Hematopoietic multipotent progenitor cell treated with erythropoietin and hydrocortisone succinate and interleukin-3 and kit ligand, for 6 days (in vitro differentiated cells): ENCODE data around the gene RBP4.

Experiments used
- DNase-seq: peaks from one replicate; pipeline ENCODE4 v3.0.0-alpha.2; 2015

Gene RBP4

DNA sequence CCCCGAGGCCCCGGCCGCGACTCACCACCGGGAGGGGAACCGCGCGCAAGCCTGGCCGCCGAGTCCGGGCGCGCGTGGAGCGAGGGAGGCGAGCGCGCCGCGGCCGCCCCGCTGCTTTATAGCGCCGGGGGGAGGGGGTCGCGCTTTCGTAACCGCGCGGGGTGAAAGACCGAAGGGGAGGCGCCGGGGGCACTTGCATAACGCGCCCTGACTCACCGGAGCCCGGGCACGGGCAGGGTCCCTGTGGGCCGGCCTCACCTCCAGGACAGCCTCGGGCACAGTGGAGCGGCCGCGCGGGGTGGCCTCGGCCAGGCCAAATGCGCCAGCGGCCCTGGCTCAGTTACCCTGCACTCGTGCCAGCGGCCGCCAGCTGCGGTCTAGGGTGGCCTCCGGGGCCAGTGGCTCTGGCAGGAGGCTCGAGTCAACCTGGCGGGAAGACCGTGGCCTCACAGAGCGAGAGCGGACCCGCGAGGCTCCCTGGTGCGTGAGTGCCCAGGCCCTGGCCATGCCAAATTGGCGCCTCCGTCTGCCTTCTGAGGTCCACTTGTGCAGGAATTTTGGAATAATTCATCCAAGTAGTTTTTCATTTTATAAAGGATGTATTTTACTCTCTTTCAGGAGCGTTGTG, at the start of gene RBP4:
Gene RBP4 (minus strand): TSS at position 90 of the 628 bp plus-strand sequence. CDS start 207 bp downstream, outside the sequence.
- no peak for DNase-seq

DNA sequence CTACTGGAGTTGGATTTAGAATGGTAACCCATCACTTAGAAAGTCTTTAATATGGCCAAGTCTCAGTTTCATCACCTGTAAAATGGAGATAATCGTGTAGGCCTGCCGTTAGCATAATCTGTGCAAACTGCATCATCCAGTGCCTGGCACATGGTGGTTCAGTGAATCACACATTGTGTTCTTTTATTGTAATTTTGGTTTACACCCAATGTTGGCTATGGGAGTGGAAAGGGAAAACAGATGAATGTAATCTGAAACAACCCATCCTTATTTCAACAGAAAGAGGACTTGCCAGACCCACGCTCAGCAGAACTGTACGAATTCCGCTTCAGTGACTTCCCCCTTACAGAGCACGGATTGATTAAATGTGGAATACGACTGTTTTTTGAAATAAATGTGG, 38.8 kb upstream of the RBP4 start:
- no peak for DNase-seq

DNA sequence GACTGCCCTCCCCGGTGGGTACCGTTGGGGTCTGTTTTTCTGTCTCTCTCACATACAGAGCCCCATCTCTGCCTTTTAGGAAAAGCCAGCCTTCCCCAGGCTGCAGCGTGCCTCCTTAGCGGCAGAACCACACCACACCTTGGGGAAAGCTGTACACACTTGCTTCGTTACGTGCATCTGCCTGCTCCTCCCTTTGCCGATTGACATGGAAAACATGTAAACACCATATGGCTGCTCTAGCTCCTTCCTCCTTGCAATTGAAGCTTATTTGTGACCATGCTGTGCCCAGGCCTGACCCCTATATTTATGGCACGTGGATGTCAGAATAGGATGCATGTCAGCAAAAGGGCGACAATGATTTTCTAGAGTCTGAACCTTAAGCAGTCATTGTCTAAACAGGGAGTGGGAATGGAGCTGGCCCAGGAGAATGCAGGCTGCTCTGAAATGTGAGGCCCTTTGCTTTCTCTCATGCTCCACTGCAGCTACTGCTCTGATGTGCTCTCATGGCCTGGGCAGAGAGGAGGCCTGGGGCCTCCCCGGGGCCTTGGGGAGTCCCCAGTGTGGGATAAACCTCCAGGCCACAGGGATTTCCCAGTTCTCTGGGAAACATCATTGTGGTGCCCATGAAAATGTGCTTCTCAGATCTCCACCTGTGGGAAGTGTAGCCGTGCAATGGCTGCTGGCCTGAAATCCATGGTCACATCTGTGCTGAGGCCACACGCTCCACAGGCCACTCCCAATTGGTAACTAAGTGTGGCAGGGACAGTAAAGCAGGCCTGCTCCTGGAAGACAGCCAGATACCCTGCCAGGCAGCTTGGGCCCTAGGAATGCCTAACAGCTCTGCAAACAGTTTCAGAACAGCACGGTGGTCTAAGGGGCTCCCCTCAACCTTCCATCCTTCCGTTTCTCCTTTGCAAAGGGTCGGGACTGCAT, 29.9 kb upstream of the RBP4 start:
- no peak for DNase-seq

DNA sequence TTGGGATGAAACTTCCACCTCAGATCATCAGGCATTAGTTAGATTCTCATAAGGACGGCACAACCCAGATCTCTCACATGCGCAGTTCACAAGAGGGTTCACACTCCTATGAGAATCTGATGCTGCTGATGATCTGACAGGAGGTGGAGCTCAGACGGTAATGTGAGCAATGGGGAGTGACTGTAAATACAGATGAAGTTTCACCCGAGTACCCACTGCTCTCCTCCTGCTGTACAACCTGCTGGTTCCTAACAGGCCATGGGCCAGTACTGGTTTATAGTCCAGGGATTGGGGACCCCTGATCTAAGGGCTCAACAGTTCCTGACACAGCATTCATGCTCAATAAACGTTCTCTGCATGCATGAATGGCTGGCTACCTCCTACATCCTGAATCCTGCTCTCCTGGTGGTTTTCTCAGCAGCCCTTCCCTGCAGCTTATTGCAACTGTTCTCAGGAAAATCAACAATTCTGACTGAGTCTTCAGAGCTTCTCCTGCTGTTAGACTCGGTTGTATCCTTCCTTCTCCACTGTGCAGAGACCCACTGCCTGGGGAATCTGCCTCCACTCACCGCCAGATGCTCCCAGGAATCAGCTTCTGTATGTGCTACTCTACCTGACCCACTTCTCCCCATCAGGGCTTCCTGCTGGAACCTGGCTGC, 28.7 kb upstream of the RBP4 start:
- DNase-seq, result no peak

DNA sequence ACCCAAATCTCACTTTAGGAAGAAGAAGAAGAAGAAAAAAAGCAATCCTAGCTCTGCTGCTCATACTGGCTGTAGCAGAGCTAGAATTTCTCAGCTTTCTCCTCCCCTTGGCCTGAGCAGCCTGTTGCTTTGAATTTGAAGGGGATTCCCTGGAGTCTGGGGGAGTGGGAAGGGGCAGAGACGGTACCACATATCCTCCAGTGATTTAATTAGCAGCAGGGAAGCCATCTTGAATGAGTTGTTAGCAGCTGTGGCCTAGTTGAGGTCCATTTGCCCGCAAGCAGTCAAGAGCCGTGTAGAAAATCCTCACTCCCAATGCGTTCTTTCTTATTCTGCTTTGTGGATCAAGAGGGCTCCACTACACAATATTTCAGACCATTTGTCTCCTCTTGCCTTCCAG, 27.8 kb upstream of the RBP4 start:
- no peak for DNase-seq

DNA sequence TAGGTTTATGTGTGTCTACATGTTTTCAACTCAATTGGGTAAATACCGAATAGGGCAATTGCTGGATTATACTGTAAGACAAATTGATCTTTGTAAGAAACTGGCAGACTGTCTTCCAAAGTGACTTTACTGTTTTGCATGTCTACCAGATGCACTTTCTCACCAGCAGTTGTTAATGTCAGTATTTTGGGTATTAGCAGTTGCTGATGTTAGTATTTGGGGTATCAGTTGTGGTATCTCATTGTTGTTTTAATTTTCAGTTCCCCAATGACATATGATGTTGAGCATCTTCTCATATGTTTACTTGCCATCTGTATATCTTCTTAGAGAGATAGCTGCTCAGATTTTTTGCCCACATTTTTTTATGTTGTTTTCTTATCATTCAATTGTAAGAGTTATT, 21.9 kb upstream of the RBP4 start:
- no peak for DNase-seq

DNA sequence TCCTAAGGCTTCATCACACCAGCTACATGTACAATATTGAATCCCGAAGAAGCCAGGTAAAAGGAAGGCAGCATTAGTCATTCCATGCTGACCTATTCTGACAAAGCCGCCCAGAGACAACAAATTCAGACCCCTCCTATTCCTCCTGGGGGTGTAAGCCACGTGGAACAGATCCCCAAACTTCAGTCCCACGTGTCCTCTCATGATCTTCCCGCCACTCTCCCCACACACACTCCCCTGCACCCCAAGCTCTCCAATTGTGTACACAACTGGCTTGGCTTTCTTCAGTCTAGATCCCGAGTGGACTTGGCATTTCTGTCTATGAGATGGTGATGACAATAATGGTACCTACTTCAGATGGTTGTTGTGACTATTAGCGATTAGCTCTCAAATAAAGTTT, 19.9 kb upstream of the RBP4 start:
- DNase-seq, result no peak

DNA sequence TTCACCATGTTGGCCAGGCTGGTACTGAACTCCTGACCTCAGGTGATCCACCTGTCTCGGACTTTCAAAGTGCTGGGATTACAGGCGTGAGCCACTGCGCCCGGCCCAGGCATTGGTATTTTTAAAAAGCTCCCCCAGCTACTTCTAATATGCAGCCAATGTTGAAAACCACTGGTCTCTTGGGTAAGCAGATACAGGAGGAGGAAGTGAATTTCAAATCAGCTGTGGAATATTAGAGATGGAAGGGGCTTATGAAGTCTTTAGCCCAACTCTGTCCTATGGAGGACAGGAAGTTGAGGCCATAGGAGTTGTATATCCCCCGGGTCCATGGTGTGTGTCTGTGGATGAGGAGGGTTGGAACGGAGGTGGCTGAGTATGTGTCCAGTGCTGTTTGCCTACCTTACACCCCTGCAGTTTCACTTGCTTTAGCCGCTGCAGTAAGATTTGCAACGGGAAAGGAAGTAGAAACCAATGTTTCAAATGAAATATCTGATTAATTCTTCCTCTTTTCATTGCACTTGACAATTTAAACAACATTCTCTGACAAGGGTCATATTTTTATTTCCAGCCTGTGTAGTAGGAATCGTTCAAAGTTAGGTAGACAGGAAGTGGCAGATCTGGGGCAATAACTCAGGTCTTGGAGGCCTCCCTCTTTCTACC, 14.7 kb upstream of the RBP4 start:
- no peak for DNase-seq

- no peak for DNase-seq
Observed at GRCh38 chr10:93614101-93614825, 13.2 kb upstream of the RBP4 start.

DNA sequence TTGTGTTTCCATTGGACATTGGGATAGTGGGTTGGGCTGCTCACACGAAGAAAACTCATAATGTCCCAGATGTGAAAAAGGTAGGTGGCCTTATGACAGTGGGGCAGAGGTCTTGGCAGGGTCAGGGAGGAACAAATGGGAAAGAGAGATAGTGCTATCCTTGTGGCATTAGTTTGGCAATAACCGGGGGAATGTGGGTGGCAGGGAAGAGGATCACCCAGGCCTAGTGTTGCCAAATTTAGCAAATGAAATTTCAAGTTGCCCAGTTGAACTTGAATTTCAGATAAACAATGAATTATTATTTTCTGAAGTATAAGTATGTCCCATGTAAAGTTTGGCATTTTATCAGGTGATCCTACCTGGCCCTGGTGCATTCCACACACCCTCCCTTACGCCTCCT, 12.1 kb upstream of the RBP4 start:
- no peak for DNase-seq

- no peak for DNase-seq
Observed at GRCh38 chr10:93612311-93612710, 11.3 kb upstream of the RBP4 start, which contains the start of gene PDE6C. Gene PDE6C (plus strand): TSS chr10:93612537. CDS start chr10:93612726, 189 bp downstream.

- no peak for DNase-seq
Observed at GRCh38 chr10:93608421-93608820, 7.4 kb upstream of the RBP4 start.

GRCh38 chr10:93604146-93604545, 3.1 kb upstream of the RBP4 start:
- peak; percentile 27 for DNase-seq

- DNase-seq, result no peak
Observed at GRCh38 chr10:93603023-93603422, 2.0 kb upstream of the RBP4 start.

- no peak for DNase-seq
Observed at GRCh38 chr10:93601774-93602162, 733 bp upstream of the RBP4 start.

DNA sequence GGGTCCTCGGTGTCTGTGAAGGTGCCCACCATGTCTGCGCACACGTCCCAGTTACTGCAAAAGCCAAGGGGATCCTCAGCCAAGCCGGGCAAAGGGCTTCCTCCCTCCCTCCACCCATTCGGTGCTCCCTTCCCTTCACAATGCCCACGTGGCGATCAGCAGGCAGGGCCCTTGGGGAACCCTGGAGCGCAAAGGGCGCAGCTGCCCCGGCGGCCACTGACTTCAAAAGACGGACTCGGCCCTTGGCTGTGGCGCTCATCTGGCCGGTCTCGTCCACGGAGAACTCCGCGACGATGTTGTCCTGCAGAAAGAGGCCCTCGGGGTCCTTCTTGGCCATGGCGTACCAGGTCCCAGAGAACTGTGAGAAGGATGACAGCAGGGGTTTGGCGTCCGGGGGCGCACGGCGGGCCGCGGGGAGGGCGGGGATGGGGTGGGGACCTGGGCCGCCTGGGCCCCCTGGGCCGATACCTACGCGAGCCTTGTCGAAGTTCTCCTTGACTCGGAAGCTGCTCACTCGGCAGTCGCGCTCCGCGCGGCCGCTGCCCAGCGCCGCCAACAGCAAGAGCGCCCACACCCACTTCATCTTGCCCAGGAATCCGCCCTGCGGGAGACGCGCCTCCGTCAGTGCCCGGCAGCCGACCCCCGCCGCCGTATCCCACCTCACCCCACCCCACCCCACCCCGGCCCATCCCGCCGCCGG, 439 bp downstream of the RBP4 start:
- no peak for DNase-seq

DNA sequence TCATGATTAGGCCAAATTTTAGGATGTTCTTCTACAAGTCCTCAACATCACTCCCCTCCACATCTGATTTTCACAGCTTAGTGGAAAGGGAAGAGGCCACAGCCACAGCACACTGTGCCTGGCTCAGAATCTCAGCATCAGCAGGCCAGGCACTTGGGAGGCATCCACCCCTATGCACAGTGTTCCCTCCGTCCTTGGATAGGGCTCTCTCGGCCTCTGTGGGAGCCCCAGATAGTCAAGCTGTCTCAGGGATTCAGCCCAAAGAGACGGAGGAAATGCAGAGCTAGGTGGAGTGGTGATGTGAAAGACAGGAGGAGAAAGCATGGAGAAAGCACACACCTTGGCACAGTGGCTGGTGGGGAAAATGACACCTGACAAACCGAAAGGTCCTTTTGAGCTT, 1.3 kb downstream of the RBP4 start:
- no peak for DNase-seq

DNA sequence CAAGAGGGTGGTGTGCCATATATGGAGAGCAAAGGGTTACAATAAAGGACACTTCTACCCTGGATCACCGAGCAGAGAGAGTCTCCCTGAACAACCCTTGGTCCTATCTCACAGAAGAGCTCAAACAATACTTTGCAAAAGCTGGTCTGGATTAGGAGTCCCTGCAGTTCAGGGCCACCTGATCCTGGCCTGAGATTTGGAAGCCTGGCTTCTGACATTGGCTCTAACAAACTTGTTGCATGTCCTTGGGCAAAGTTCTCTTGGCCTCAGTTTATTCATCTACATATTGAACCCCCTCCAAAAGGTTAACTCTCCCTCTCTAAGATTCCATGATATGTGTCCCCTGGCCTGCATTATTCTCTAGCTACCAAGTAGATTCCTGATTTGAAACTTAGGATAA, 1.7 kb downstream of the RBP4 start:
- DNase-seq, result no peak

DNA sequence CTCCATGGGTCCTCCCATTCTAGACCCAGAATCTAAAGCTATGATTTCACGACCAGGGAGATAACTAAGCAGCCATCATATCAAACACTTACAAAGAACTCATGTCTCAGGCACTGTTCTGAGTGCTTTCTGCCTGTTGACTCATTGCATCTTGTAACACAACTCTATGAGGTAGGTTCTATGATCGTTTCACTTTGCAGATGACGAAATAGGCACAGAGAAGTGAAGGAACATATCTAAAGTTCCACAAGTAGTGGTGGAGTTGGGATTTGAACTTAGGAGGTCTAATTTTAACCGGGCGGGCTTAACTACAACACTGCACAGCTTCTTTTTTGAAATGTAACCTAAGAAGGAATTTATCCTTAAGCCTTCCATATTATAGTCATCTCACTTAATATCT, 2.9 kb downstream of the RBP4 start:
- DNase-seq, result no peak

- DNase-seq, result no peak
Observed at GRCh38 chr10:93597075-93597599, 3.9 kb downstream of the RBP4 start.

DNA sequence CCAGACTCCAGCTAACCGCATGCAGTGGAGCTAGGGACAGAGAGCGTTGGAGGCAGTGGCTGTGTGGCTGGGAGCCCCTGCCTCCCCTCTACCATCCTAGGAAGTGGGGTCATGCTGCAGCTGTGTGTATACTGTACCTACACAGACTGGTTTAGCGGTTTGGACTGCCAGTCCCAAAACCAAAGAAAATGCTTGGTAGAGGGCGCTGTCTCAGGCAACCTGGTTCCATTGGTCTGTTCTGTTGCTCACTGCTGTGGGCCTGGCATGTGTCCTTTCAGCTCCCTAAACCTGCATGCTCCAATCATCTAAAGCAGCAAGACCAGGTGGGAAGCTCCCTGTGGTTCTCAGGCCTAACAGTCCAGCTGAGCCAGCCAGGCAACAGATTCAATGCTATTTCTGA, 4.5 kb downstream of the RBP4 start:
- DNase-seq, result no peak
